Stimulated activated CD8-positive, alpha-beta memory T cell treated with anti-CD3 and anti-CD28 coated beads, Interleukin-15, amount 100 ng/mL, for 48 hours (primary cell): Measurements from ENCODE around the gene ZCCHC9.
"Not testable (repeated sequence)": the region's sequence is repeated elsewhere in the genome, so short reads cannot be mapped to it uniquely, and the experiment has no call there.

Source experiments
- DNase-seq, 2 donors: peaks; one replicate each; pipeline ENCODE4 v3.0.0-alpha.2; 2020; ENCODE audit warnings: low read depth in 2 of 2

ZCCHC9 gene

DNA sequence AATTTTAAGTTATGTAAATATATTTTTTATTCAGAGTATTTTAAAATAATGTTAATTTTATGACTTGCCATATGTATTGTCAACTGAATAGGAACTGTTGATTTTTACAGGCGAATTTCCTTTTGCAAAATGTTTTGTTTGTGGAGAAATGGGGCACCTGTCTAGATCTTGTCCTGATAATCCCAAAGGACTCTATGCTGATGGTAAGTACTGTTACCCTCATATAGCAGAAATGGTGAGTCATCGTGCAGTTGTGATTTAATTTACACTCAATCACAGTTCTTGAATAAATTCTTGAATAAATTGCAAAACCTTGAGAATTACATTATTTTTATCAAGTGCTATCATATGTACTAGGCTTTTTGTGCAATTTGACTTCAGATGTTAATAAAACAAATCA is 7.4 kb downstream of the ZCCHC9 start:
- DNase-seq: no peak

DNA sequence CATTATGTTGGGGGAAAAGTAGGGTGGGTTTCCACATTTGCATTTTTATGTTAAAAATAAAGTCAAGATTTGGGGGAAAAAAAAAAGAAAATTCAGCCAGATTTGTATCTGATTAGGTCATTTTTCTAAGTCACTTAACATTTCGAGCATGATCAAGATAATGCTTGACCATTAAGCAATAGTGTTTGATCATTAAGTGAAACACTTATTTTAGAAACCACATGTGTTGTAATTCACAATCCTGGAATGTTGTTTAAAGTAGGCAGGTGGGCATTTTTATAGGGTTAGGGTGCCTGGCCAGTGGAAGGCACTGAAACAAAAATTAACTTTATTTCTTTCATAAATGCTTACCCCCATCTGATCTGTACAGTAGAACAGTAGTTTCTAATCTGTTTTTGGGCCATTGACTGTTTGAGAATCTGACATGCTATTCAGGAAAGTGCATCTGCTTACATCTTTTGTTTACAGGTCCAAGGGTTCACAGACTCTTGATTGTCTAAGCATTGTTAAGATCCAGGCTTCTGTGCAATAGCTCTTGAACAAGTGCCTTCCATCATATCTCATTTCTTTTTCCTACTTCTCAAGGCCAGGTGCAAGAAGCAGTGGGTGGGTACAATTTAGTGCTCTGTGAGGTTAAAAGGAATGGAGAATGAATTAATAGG is 9.1 kb downstream of the ZCCHC9 start:
- no peak for DNase-seq

DNA sequence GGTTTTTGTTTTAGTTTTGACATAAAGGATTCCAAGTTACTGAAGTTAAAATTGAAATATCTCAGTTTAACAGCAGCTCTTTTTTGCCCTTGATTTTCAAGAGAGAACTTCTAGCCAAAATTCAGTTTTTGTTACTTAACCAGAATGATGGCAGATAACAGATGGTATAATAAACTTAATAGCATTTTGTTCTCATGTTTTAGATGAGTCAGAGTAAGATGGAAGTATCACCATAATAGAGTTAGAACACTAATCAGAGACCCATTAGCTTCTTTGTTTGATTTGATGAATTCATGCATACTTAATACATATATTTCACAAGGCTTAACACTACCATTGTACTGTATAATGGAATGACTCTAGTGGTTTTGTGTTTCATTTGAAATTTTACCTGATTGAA is 11.9 kb downstream of the ZCCHC9 start:
- no peak for DNase-seq

DNA sequence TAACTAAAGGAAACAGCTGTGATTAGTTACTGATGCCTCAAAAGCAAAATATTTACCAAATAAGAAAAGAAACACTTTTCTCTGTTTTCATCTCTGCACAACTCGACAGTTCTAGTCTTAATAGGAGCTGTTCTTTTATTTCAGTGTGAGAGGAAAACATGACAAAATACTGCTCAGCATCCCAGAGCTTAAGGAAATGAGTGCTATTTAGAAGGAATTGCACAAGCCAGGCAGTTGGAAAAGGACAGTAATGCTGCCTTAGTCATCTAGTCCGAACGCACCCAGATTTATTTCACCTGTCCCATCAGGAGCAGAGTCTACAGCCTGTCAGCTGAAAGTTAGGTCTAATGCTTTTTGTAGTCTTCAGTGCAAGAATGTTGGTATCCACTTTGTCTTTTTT is 12.3 kb downstream of the ZCCHC9 start:
- DNase-seq: no peak

DNA sequence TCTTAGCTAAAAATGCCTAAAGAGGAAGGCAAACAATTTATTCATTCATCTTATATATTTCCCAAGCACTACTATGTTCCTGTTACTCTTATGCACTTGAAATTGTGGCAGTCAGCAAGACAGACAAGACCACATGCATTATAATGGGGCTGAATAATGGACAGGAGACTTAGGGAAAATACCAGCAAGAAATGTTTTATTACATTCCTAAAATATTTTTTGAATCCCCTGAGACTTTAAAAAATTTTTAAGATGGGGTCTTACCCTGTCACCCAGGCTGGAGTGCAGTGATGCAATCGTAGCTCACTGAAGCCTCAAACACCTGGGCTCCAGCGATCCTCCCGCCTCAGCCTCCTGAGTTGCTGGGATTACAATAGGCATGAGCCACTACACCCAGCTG is 13.2 kb downstream of the ZCCHC9 start:
- DNase-seq: no peak

DNA sequence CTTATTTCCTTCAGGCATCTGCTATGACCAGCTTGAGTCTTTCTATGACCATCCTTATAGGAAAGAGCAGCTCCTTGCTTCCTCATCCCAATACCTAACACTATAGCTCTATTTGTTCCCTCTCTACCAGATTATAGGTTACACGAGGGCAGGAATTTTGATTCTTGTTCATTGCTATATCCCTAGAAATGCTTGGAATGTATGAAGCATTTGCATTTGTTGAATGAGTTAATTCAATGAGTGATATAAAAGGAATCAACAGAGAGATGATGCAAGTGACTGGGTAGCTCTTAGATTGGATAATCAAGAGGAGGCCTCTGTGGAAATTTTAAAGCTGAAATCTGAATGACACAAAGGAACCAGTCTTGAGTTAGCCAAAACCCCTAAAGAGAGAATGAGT is 13.9 kb downstream of the ZCCHC9 start:
- DNase-seq: no peak

DNA sequence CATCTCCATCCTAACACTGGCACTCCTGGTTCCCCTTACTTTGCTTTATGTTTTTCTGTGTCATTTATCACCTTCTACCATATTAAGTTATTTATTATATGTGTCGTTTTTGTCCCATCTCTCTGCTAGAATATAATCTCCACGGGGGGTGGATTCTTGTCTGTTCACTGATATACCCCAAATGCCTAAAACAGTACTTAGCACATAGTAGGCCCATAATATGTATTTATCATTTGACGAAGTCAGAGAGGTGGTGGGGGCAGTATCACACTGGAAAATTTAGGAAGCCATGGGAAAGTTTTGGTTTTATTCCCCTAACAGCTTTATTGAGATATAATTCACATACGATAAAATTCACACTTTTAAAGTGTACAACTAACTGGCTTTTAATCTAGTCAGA is 14.4 kb downstream of the ZCCHC9 start:
- DNase-seq: no peak

GRCh38 chr5:81316571-81316970 is 15.2 kb downstream of the ZCCHC9 start:
- no peak for DNase-seq

DNA sequence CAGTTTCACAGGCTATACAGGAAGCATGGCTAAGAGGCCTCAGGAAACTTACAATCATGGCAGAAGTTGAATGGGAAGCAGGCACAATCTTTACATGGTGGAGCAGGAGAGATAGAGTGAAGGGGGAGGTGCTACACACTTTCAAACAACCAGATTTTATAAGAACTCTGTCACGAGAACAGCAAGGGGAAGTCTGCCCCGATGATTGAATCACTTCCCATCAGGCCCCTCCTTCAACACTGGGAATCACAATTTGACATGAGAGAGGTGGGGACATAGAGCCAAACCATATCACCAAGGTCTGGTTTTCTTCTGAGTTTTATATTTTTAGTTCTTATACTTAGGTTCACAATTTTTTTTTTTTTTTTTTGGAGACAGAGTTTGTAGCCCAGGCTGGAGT is 16.1 kb downstream of the ZCCHC9 start:
- DNase-seq: no peak

GRCh38 chr5:81326554-81326953 is 25.2 kb downstream of the ZCCHC9 start:
- no peak for DNase-seq

DNA sequence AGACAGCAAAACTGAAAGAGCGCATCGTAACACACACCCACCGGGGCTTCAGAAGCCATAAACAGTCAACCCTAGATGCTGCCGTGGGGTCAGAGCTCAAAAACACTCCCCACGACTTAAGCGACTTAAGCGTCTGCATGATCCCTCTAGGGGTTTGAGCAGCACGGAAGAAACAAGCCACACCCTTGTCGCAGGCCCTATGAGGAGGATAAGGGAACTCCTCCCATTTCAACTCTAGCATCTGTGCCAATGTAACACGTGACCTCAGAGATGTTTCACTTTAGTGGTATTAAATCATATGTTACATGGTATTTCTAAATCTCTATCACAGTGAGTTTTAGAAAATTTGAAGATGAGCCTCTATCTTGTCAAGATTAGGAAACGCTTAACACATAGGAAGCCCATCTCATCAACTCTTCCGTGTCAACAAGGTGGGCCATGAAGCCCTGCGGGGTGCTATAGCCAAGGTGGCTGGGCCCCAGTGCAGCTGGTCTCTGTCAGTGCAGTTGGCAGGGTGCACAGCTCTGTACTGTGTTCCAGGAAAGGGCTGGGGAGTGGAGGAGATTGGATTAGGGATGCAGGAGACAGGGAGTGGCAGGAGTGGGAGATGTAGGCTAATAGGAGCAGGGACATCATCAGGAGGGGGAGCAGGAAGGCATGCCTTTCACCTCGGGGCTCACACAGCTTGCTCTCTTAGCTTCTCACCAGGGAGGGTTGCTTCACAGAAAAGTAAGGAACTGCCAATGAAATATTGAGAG is 33.1 kb downstream of the ZCCHC9 start:
- no peak for DNase-seq

DNA sequence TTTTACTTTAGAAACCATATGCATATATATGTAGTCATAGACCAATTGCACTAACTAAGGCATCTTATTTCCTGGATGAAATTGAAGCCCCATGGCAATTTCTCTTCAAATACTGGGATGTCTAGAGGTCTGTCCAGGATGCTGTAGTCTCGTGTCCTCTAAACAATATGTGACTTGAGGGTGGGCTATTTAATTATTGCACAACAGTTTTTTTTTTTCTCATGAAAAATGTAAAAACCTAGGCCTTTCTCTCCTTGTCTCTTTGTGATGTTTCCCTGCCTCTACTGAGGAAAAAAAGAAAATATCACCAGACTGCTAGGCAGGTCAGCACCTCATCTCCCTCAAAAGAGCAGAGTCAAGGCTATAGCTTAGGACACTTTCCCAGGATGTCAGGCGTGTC is 34.6 kb downstream of the ZCCHC9 start:
- DNase-seq: no peak

- no peak for DNase-seq
These were observed 35.2 kb downstream of the ZCCHC9 start for GRCh38 chr5:81336556-81336955.

- no peak for DNase-seq
These were observed 36.4 kb downstream of the ZCCHC9 start for GRCh38 chr5:81337803-81338202.

- DNase-seq: not testable (repeated sequence)
These were observed 36.8 kb downstream of the ZCCHC9 start for GRCh38 chr5:81338213-81338612.

GRCh38 chr5:81344736-81345135 is 43.3 kb downstream of the ZCCHC9 start:
- DNase-seq: no peak

- no peak for DNase-seq
These were observed 44.1 kb downstream of the ZCCHC9 start for GRCh38 chr5:81345411-81346003.

DNA sequence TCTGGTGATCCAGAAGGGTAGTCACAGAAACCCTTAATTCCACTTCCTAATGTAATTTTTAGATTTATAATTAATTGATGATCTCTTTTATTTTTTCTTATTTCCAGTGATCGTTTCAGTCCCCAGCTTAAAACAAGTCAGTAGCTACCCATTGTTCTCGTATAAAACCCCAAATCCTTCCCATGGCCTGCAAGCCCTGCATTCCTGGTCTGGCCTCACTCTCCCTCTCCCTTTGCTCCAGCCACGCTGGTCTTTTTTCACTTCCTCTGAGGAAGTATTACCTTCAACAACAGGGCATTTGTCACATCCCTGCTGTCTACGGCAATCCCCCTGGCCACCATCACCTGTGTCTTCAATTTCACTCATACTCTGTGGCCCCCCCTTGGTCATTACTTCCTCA is 47.8 kb downstream of the ZCCHC9 start:
- DNase-seq: no peak

DNA sequence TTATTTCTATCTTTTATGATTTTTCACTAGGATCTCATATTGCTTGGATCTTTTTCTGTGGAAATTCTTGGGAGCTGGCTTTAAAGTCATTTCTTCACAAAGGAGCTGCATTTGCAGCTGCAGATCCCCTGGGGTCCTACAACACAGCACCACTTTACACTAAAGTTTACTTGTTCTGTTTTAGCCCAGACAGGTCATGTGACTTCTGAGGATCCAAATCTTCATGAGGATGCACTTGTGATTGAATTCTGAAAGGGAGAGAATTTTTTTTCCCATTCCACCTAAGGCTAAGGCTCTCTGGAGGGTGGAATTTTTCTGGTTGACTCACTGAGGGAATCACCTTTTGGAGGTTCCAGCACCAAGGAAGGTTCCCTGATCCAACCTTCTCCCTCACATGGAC is 49.1 kb downstream of the ZCCHC9 start:
- no peak for DNase-seq

GRCh38 chr5:81353189-81353588 is 51.8 kb downstream of the ZCCHC9 start:
- DNase-seq: no peak

GRCh38 chr5:81354093-81354492 is 52.7 kb downstream of the ZCCHC9 start:
- DNase-seq: no peak

GRCh38 chr5:81355291-81356251 is 54.2 kb downstream of the ZCCHC9 start:
- DNase-seq: no peak
